WTC11 (cell line): ENCODE results near the gene NPAS3.

ENCODE experiments used
- CTCF ChIP-seq: fragments of 200-600 bp; IDR thresholded peaks from 2 replicates; pipeline ENCODE4 v1.8.0; 2022; ENCODE audit warnings: antibody characterized with exemption
- NFYB ChIP-seq: sonication (generic); formaldehyde crosslinking; conservative IDR thresholded peaks from 2 replicates; pipeline ENCODE4 v1.8.0; 2022; ENCODE audit warnings: low read depth, missing genetic modification reagents
- OVOL2 ChIP-seq: fragments of 250-450 bp; sonication (Bioruptor Pico); IDR thresholded peaks from 2 replicates; pipeline ENCODE4 v1.9.0; 2021; ENCODE audit warnings: mild to moderate bottlenecking, borderline replicate concordance
- SMAD3 ChIP-seq: sonication (generic); formaldehyde crosslinking; IDR thresholded peaks from 2 replicates; pipeline ENCODE4 v1.8.0; 2022; ENCODE audit warnings: missing genetic modification reagents, mild to moderate bottlenecking, borderline replicate concordance
- USF2 ChIP-seq: sonication (generic); formaldehyde crosslinking; IDR thresholded peaks from 2 replicates; pipeline ENCODE4 v1.8.1; 2023; ENCODE audit warnings: mild to moderate bottlenecking, missing genetic modification reagents, moderate library complexity
- ZNF263 ChIP-seq: sonication (generic); formaldehyde crosslinking; IDR thresholded peaks from 2 replicates; pipeline ENCODE4 v1.8.1; 2022; ENCODE audit warnings: low read depth, mild to moderate bottlenecking, moderate library complexity, missing genetic modification reagents

DNA sequence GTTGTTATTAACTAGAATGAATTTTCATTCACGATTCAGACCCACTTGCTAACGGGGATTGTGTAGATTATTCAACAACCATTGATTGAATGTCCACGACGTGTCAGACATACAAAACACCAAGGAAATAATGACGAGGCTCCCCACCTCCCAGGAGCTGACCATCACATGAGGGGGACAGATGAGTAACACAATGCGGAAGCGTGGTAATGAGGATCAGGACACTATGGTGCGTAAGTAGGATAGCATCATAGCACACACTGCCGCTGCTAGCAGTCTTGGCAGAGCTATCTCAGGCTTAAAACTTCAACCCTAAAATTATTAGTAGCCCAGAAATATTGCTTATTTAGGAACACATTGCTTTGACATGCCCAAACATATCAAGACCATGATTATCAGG, 746.3 kb downstream of the NPAS3 start:
- TF ChIP-seq USF2 (CRISPR knock-in tag) (no peak), SMAD3 (CRISPR knock-in tag) (no peak), OVOL2 (no peak), ZNF263 (CRISPR knock-in tag) (no peak), CTCF (no peak), NFYB (CRISPR knock-in tag) (no peak)
